T follicular helper cell (primary cell): ENCODE measurements around the gene EHD2.
"Not testable (repeated sequence)": the region's sequence is repeated elsewhere in the genome, so short reads cannot be mapped to it uniquely, and the experiment has no call there.

ENCODE experiments used
- DNase-seq: peaks from one replicate; pipeline ENCODE4 v3.0.0-alpha.2; 2020; ENCODE audit warnings: low read depth

EHD2 gene

GRCh38 chr19:47750752-47751151 lies 37.5 kb downstream of the EHD2 start:
- DNase-seq, result no peak

GRCh38 chr19:47752440-47753211 lies 39.4 kb downstream of the EHD2 start:
- DNase-seq, result no peak

- no peak for DNase-seq
These were observed 41.2 kb downstream of the EHD2 start for GRCh38 chr19:47754206-47755064.

GRCh38 chr19:47755065-47755761 lies 42.0 kb downstream of the EHD2 start:
- DNase-seq, result no peak

GRCh38 chr19:47755762-47756626 lies 42.8 kb downstream of the EHD2 start:
- no peak for DNase-seq

GRCh38 chr19:47756627-47756929 lies 43.4 kb downstream of the EHD2 start:
- DNase-seq, result no peak

- no peak for DNase-seq
These were observed 43.9 kb downstream of the EHD2 start for GRCh38 chr19:47756953-47757608.

GRCh38 chr19:47757617-47758442 lies 44.6 kb downstream of the EHD2 start:
- no peak for DNase-seq

GRCh38 chr19:47758443-47758804 lies 45.2 kb downstream of the EHD2 start:
- DNase-seq, result no peak

- no peak for DNase-seq
These were observed 47.4 kb downstream of the EHD2 start for GRCh38 chr19:47760632-47760999.

GRCh38 chr19:47761566-47761965 lies 48.3 kb downstream of the EHD2 start:
- DNase-seq, result no peak

- DNase-seq, result no peak
These were observed 48.9 kb downstream of the EHD2 start for GRCh38 chr19:47762151-47762550.

GRCh38 chr19:47762615-47763308 lies 49.5 kb downstream of the EHD2 start:
- no peak for DNase-seq

GRCh38 chr19:47764705-47765104 lies 51.5 kb downstream of the EHD2 start:
- not testable (repeated sequence) for DNase-seq

GRCh38 chr19:47765523-47766358 lies 52.5 kb downstream of the EHD2 start:
- DNase-seq, result no peak

- DNase-seq, result no peak
These were observed 53.1 kb downstream of the EHD2 start for GRCh38 chr19:47766359-47766620.

GRCh38 chr19:47766670-47767069 lies 53.4 kb downstream of the EHD2 start:
- DNase-seq, result no peak

- DNase-seq, result no peak
These were observed 54.1 kb downstream of the EHD2 start for GRCh38 chr19:47767349-47767748.

- DNase-seq, result no peak
These were observed 55.4 kb downstream of the EHD2 start for GRCh38 chr19:47768604-47769003.
